Stimulated activated CD4-positive, alpha-beta T cell treated with anti-CD3 and anti-CD28 coated beads, Interleukin-2, amount 100 ng/mL, for 48 hours (primary cell): ENCODE data around the gene PRR22.
"Not testable (repeated sequence)": the region's sequence is repeated elsewhere in the genome, so short reads cannot be mapped to it uniquely, and the experiment has no call there.

Experiments used
- DNase-seq, 2 donors: peaks; one replicate each; pipeline ENCODE4 v3.0.0-alpha.2; 2020

The PRR22 gene

GRCh38 chr19:5749505-5749904, 35.0 kb downstream of the PRR22 start:
- DNase-seq, result no peak

GRCh38 chr19:5748920-5749319, 35.6 kb downstream of the PRR22 start:
- not testable (repeated sequence) for DNase-seq

GRCh38 chr19:5744999-5745398, 39.5 kb downstream of the PRR22 start:
- DNase-seq, result not testable (repeated sequence)

- DNase-seq, result no peak
These were observed 40.9 kb downstream of the PRR22 start for GRCh38 chr19:5743630-5744029.

- no peak for DNase-seq
These were observed 42.5 kb downstream of the PRR22 start for GRCh38 chr19:5742051-5742450.

GRCh38 chr19:5738423-5738822, 46.1 kb downstream of the PRR22 start:
- no peak for DNase-seq

GRCh38 chr19:5733172-5733571, 51.4 kb downstream of the PRR22 start:
- not testable (repeated sequence) for DNase-seq
